Measurements from ENCODE around the gene ADAMTS6.

- TF ChIP-seq, protein P1, sequence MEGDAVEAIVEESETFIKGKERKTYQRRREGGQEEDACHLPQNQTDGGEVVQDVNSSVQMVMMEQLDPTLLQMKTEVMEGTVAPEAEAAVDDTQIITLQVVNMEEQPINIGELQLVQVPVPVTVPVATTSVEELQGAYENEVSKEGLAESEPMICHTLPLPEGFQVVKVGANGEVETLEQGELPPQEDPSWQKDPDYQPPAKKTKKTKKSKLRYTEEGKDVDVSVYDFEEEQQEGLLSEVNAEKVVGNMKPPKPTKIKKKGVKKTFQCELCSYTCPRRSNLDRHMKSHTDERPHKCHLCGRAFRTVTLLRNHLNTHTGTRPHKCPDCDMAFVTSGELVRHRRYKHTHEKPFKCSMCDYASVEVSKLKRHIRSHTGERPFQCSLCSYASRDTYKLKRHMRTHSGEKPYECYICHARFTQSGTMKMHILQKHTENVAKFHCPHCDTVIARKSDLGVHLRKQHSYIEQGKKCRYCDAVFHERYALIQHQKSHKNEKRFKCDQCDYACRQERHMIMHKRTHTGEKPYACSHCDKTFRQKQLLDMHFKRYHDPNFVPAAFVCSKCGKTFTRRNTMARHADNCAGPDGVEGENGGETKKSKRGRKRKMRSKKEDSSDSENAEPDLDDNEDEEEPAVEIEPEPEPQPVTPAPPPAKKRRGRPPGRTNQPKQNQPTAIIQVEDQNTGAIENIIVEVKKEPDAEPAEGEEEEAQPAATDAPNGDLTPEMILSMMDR (IDR thresholded peaks at IDR 0.05; ENCODE audit: low read depth, low read length, poor library complexity, severe bottlenecking) = no peak
- no peak for TF ChIP-seq EZH2phosphoT487 (IDR thresholded peaks at IDR 0.05; ENCODE audit: borderline replicate concordance, low read length)
Measured at GRCh38 chr5:65102371-65102975, 379.2 kb downstream of the ADAMTS6 start.
